ENCODE measurements around the gene NECTIN2. TPM values are rescaled to one million over a fixed set of nuclear protein-coding genes. Genes with fewer than 3 reads are reported as not detected.

NECTIN2 gene
- total RNA-seq, 1 experiment from 2014 or later: 96.3 TPM

GRCh38 chr19:44812142-44812718 lies 33.9 kb upstream of the NECTIN2 start:
- intact Hi-C loops (cut with micrococcal nuclease): no loop called here
- DNase-seq (ENCODE audit: low read depth, low spot score) (no peak), ATAC-seq (no peak)
- H3K4me3 ChIP-seq (replicated peaks in 1 of 2; ENCODE audit: low read depth in 1 of 2, low read length in 2 of 2): no peak overlapping the region
- peaks cover 24 to 32% of the 10 kb centered on the region in 2 experiments for H3K4me1 ChIP-seq (ENCODE audit: control insufficient read depth in 1 of 2, insufficient read depth in 2 of 2, low read length in 2 of 2)
- no peaks in the 10 kb centered on the region for H3K27me3 ChIP-seq (ENCODE audit: insufficient read depth, low read length)
- ChIA-PET RAD21 (ENCODE audit: low non-redundant PET in 1 of 2, low total read pairs in 2 of 2, uncharacterized antibody in 2 of 2, unreplicated experiment in 2 of 2) (no interaction called here), CTCF (no interaction called here), POLR2A (no interaction called here)
- H4K20me1 ChIP-seq (ENCODE audit: insufficient read depth): no peaks in the 10 kb centered on the region
- BruUV-seq (replicated peaks): no TSS peak
- no peak overlapping the region for H3K27ac ChIP-seq (ENCODE audit: low read depth, low read length)
- no peaks in the 10 kb centered on the region for H3K9me3 ChIP-seq (ENCODE audit: control insufficient read depth in 1 of 2, insufficient read depth in 1 of 2, low read depth in 1 of 2, low read length in 2 of 2)
- no peaks in the 10 kb centered on the region for H3K9me2 ChIP-seq (ENCODE audit: insufficient read depth)
- no peak overlapping the region for H3K4me2 ChIP-seq (ENCODE audit: low read length)
- no peaks in the 10 kb centered on the region; the same call in 1 of the 2 replicates for H3K79me2 ChIP-seq (ENCODE audit: insufficient read depth, low read length)
- no peak for TF ChIP-seq FOSL1 (IDR thresholded peaks at IDR 0.05; ENCODE audit: low read depth)
- no peak for TF ChIP-seq EZH2 (IDR thresholded peaks at IDR 0.05)
- TF ChIP-seq SIN3A (IDR thresholded peaks at IDR 0.05; ENCODE audit: low read depth): no peak
- TF ChIP-seq REST (IDR thresholded peaks at IDR 0.05; ENCODE audit: low read depth): no peak
- TF ChIP-seq SRF (IDR thresholded peaks at IDR 0.05; ENCODE audit: low read depth): no peak
- no peak for TF ChIP-seq CEBPB (IDR thresholded peaks at IDR 0.05; ENCODE audit: low read depth)
- TF ChIP-seq ATF3 (IDR thresholded peaks at IDR 0.05): no peak
- peaks cover 9 to 10% of the 10 kb centered on the region in 2 experiments; a peak in 2 of 4 replicates for H3K36me3 ChIP-seq (ENCODE audit: control insufficient read depth in 1 of 2, insufficient read depth in 2 of 2, low read length in 2 of 2)
- no peak overlapping the region for H2AFZ ChIP-seq (ENCODE audit: low read depth, low read length, poor library complexity, severe bottlenecking)
- no peak overlapping the region for H3K9ac ChIP-seq (ENCODE audit: low read length)
